HCT116 (cell line): ENCODE data around the gene SGIP1. TPM values are rescaled to one million over a fixed set of nuclear protein-coding genes. Genes with fewer than 3 reads are reported as not detected.

Experiments used
- ATAC-seq: fragments of 200-7000 bp; cut with Tn5 transposase; 2 replicates; pipeline ENCODE4 v1.9.1; 2020; ENCODE audit warnings: mild to moderate bottlenecking, moderate library complexity
- BruUV-seq: library from RNA; stranded (reverse); fragments of 400-500 nt; replicated peaks from 2 replicates; lab custom pipeline; 2021; lab: Mats Ljungman, UMichigan
- CTCF ChIA-PET: fragments of 300-600 bp; sonication (Branson Sonifier 250); formaldehyde crosslinking; loops from one replicate; lab custom pipeline; 2021; ENCODE audit warnings: antibody characterized with exemption; lab: Charles Lee
- POLR2A ChIA-PET: fragments of 300-600, 350-600 bp; sonication (Branson Sonifier 250); formaldehyde crosslinking; loops from one replicate; lab custom pipeline; 2021; ENCODE audit warnings: antibody characterized with exemption; lab: Charles Lee
- RAD21 ChIA-PET, 2 experiments: fragments of 300-600 bp; sonication (Branson Sonifier 250); formaldehyde crosslinking; loops; one replicate each; lab custom pipeline; 2023; ENCODE audit warnings: low total read pairs in 2 of 2; ENCODE audit not compliant: uncharacterized antibody in 2 of 2, unreplicated experiment in 2 of 2, low non-redundant PET in 1 of 2; lab: Charles Lee
- DNase-seq: peaks from one replicate; pipeline ENCODE4 v3.0.0-alpha.2; 2010; ENCODE audit warnings: low read depth, low spot score
- H2AFZ ChIP-seq: fragments of 200-600 bp; shearing (Covaris generic), sonication (generic); 2 replicates; pipeline ENCODE4 v1.6.1; 2017; ENCODE audit warnings: low read depth, mixed run types, mixed read lengths, antibody characterized with exemption, low read length; ENCODE audit not compliant: poor library complexity, severe bottlenecking
- H3K27ac ChIP-seq: 2 replicates; pipeline ENCODE4 v1.5.1; 2012; ENCODE audit warnings: low read depth, low read length
- H3K27me3 ChIP-seq: fragments of 200-600 bp; sonication (generic); 2 replicates; pipeline ENCODE4 v1.6.1; 2016; ENCODE audit warnings: mixed run types, low read length, mixed read lengths; ENCODE audit not compliant: insufficient read depth
- H3K36me3 ChIP-seq, 2 experiments: fragments of 200-500 bp in 1 of 2; fragments of 200-600 bp in 1 of 2; sonication (Bioruptor generic) in 1 of 2; sonication (generic) in 1 of 2; 2 replicates each; pipeline versions ENCODE4 v1.5.1 to v1.6.1; 2014 to 2016; ENCODE audit warnings: low read length in 2 of 2, inconsistent platforms in 1 of 2, mixed read lengths in 1 of 2, mixed run types in 1 of 2; ENCODE audit not compliant: insufficient read depth in 2 of 2, control insufficient read depth in 1 of 2
- H3K4me1 ChIP-seq, 2 experiments: fragments of 200-600 bp in 1 of 2; sonication (generic) in 1 of 2; 2 replicates each; pipeline versions ENCODE4 v1.5.1 to v1.6.1; 2012 to 2017; ENCODE audit warnings: low read length in 2 of 2, inconsistent platforms in 1 of 2, mild to moderate bottlenecking in 1 of 2, mixed read lengths in 1 of 2, mixed run types in 1 of 2, moderate library complexity in 1 of 2; ENCODE audit not compliant: insufficient read depth in 2 of 2, control insufficient read depth in 1 of 2
- H3K4me2 ChIP-seq: fragments of 200-600 bp; sonication (generic); 2 replicates; pipeline ENCODE4 v1.6.1; 2017; ENCODE audit warnings: mixed run types, low read length, mixed read lengths
- H3K4me3 ChIP-seq, 2 experiments: fragments of 200-600 bp in 1 of 2; sonication (generic) in 1 of 2; replicated peaks in 1 of 2; 2 replicates each; pipeline ENCODE4 v1.5.1; 2011 to 2016; ENCODE audit warnings: low read length in 2 of 2, control low read depth in 1 of 2, low read depth in 1 of 2, mild to moderate bottlenecking in 1 of 2, mixed read lengths in 1 of 2, mixed run types in 1 of 2
- H3K79me2 ChIP-seq: fragments of 200-600 bp; sonication (generic); 2 replicates; pipeline ENCODE4 v1.6.1; 2017; ENCODE audit warnings: mild to moderate bottlenecking, mixed run types, low read length, moderate library complexity, mixed read lengths; ENCODE audit not compliant: insufficient read depth
- H3K9ac ChIP-seq: fragments of 200-600 bp; sonication (generic); 2 replicates; pipeline ENCODE4 v1.6.1; 2016; ENCODE audit warnings: low read length, mixed read lengths
- H3K9me2 ChIP-seq: fragments of 200-600 bp; sonication (generic), shearing (Covaris generic); 2 replicates; pipeline ENCODE4 v1.6.1; 2017; ENCODE audit warnings: mixed run types, mild to moderate bottlenecking, moderate library complexity; ENCODE audit not compliant: insufficient read depth
- H3K9me3 ChIP-seq, 2 experiments: fragments of 200-500 bp in 1 of 2; fragments of 200-600 bp in 1 of 2; sonication (Bioruptor generic) in 1 of 2; sonication (generic) in 1 of 2; 2 replicates each; pipeline ENCODE4 v1.6.1; 2014 to 2017; ENCODE audit warnings: low read length in 2 of 2, mixed read lengths in 2 of 2, inconsistent platforms in 1 of 2, low read depth in 1 of 2, mild to moderate bottlenecking in 1 of 2, mixed run types in 1 of 2, moderate library complexity in 1 of 2; ENCODE audit not compliant: control insufficient read depth in 1 of 2, insufficient read depth in 1 of 2
- H4K20me1 ChIP-seq: fragments of 200-600 bp; sonication (generic), shearing (Covaris generic); 2 replicates; pipeline ENCODE4 v1.6.1; 2017; ENCODE audit warnings: mixed run types, mild to moderate bottlenecking, moderate library complexity; ENCODE audit not compliant: insufficient read depth
- EZH2 ChIP-seq: fragments of 200-600 bp; sonication (generic); IDR thresholded peaks from 2 replicates; pipeline ENCODE4 v1.6.1; 2017; ENCODE audit warnings: antibody characterized with exemption, mixed run types
- FOSL1 ChIP-seq: IDR thresholded peaks from 2 replicates; pipeline ENCODE4 v1.6.1; 2012; ENCODE audit warnings: low read depth
- JUND ChIP-seq: IDR thresholded peaks from 2 replicates; pipeline ENCODE4 v1.6.1; 2012
- MAX ChIP-seq: IDR thresholded peaks from 2 replicates; pipeline ENCODE4 v1.6.1; 2012
- POLR2AphosphoS5 ChIP-seq: IDR thresholded peaks from 2 replicates; pipeline ENCODE4 v1.6.1; 2011; ENCODE audit warnings: mild to moderate bottlenecking, low read depth, low read length, moderate library complexity
- RAD21 ChIP-seq: IDR thresholded peaks from 2 replicates; pipeline ENCODE4 v1.6.1; 2012; ENCODE audit warnings: low read depth, mild to moderate bottlenecking
- SP1 ChIP-seq: IDR thresholded peaks from 2 replicates; pipeline ENCODE4 v1.6.1; 2012; ENCODE audit warnings: low read depth
- TCF7L2 ChIP-seq: IDR thresholded peaks from 2 replicates; pipeline ENCODE4 v1.7.0; 2011; ENCODE audit warnings: borderline replicate concordance, inconsistent platforms; ENCODE audit not compliant: insufficient read depth, insufficient read length; ENCODE audit errors: extremely low read depth
- ZFX ChIP-seq: fragments of 450-650 bp; IDR thresholded peaks from 2 replicates; pipeline ENCODE4 v1.6.1; 2017
- intact Hi-C: fragments of 100-400 bp; cut with micrococcal nuclease; formaldehyde crosslinking; loops from 2 replicates; pipeline ENCODE4 v1.10.0; 2022
- total RNA-seq: library from RNA; stranded (reverse); gene quantifications from one replicate; pipeline ENCODE4 v1.2.1, GENCODE V29; 2021; ENCODE audit not compliant: unreplicated experiment

Gene SGIP1
- total RNA-seq, 1 experiment from 2014 or later = 0.15 TPM

GRCh38 chr1:66624412-66625060, 90.6 kb downstream of the SGIP1 start:
- ChIA-PET RAD21 (no interaction called here), POLR2A (no interaction called here), CTCF (no interaction called here)
- intact Hi-C loops = no loop called here
- no peaks in the 10 kb centered on the region for H3K79me2 ChIP-seq
- H4K20me1 ChIP-seq = no peaks in the 10 kb centered on the region
- H2AFZ ChIP-seq = peak overlapping the region; percentile 77
- no peak for TF ChIP-seq MAX
- TF ChIP-seq TCF7L2 = no peak
- TF ChIP-seq FOSL1 = peak; percentile 78
- TF ChIP-seq JUND = peak; percentile 59
- TF ChIP-seq SP1 = 0 out of 2 replicates have a peak, but pooled peaks have one; percentile 13
- DNase-seq (no peak), ATAC-seq (no peak)
- no peak overlapping the region for H3K9ac ChIP-seq
- H3K27ac ChIP-seq = no peak overlapping the region
- H3K4me1 ChIP-seq = peaks cover 0 to 14% of the 10 kb centered on the region in 2 experiments; a peak in 2 of 4 replicates
- H3K36me3 ChIP-seq = no peaks in the 10 kb centered on the region
- H3K4me3 ChIP-seq = no peak overlapping the region
- no peaks in the 10 kb centered on the region for H3K27me3 ChIP-seq
- no peak overlapping the region for H3K4me2 ChIP-seq
- no TSS peak for BruUV-seq
- H3K9me2 ChIP-seq = no peaks in the 10 kb centered on the region
- H3K9me3 ChIP-seq = no peaks in the 10 kb centered on the region

DNA sequence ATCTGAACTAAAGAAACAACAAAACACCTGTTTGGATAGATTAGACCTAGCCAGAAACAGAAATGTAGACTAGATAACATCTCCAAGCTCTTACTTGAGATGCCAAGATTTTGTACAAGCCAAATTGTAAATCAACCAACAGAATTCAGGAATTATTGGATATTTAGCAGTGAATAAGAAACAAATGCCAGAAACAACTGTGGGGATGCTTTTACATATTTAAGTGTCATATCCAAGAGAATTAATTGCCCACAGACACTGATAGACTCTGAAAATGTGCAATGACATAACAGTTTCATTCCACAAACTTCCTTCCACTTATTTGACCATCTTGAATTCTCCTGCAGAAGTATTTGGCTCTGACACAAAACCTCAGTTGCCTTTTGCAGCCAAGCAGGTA, 92.3 kb downstream of the SGIP1 start:
- H3K36me3 ChIP-seq = no peaks in the 10 kb centered on the region
- no peak overlapping the region for H3K4me2 ChIP-seq
- no peak overlapping the region for H3K9ac ChIP-seq
- no peaks in the 10 kb centered on the region for H3K27me3 ChIP-seq
- H2AFZ ChIP-seq = no peak overlapping the region
- H3K4me3 ChIP-seq = no peak overlapping the region
- no peak for DNase-seq
- intact Hi-C loops = no loop called here
- H3K27ac ChIP-seq = no peak overlapping the region
- H3K9me2 ChIP-seq = no peaks in the 10 kb centered on the region
- no peak for ATAC-seq
- H4K20me1 ChIP-seq = no peaks in the 10 kb centered on the region
- BruUV-seq = no TSS peak
- H3K79me2 ChIP-seq = no peaks in the 10 kb centered on the region
- no peak for TF ChIP-seq FOSL1
- no peak for TF ChIP-seq JUND
- no peak for TF ChIP-seq EZH2
- TF ChIP-seq ZFX = no peak
- no peak for TF ChIP-seq RAD21
- TF ChIP-seq POLR2AphosphoS5 = no peak
- ChIA-PET RAD21 (no interaction called here), POLR2A (no interaction called here), CTCF (no interaction called here)
- peaks cover 0 to 14% of the 10 kb centered on the region in 2 experiments; a peak in 2 of 4 replicates for H3K4me1 ChIP-seq
- no peaks in the 10 kb centered on the region for H3K9me3 ChIP-seq
